Measurements from ENCODE around the gene GALNS. TPM values are rescaled to one million over a fixed set of nuclear protein-coding genes. Genes with fewer than 3 reads are reported as not detected.

Gene GALNS
- polyA plus RNA-seq, 2 of the 4 experiments (the other 2 are of a cell fraction), result 7.0 to 31.2 TPM

DNA sequence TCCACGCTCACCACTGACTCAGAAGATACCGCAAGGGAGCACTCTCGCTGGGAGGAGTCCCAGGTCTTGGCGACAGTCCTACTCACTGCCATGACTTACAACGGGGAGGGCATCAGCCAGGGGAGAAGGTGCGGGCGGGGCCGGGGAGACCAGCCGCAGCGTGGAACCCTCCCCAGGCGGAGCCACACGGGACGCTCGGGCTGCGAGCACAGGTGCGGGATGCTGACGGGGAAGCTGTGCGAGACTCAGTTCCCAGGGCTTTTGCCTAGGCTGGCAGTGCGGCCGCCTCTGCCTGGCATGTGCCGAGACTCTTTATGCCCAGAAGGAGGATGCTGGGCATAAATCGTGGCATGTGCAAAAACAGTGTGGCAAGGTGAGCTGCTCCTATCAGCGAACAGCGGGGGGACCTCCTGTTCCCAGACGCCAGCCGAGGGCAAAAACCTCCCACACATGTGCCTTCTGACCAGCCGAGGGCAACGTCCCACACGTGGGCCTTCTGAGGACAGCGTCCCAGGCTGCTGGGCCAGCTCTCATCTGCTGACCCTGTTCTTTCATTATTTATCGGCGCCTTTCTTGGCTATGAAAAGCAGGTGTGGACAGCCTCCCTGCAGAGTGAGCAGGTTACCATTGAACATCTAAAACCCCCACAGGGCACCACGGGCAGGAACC, 6.1 kb downstream of the GALNS start:
- TF ChIP-seq ZC3H11A (IDR thresholded peaks at IDR 0.05) (no peak), SMC3 (IDR thresholded peaks at IDR 0.05) (no peak), TP53 (CRISPR knock-in tag; IDR thresholded peaks at IDR 0.05) (no peak), RARB (CRISPR knock-in tag; IDR thresholded peaks at IDR 0.05) (no peak), EHF (CRISPR knock-in tag; IDR thresholded peaks at IDR 0.05) (no peak), EP300 (IDR thresholded peaks at IDR 0.05) (no peak), CBX2 (IDR thresholded peaks at IDR 0.05; ENCODE audit: borderline replicate concordance, low read depth) (no peak), FOSB (CRISPR knock-in tag; IDR thresholded peaks at IDR 0.05) (no peak), ELK1 (IDR thresholded peaks at IDR 0.05; ENCODE audit: low read depth, low read length) (no peak), CBX8 (IDR thresholded peaks at IDR 0.05) (no peak), PBX3 (IDR thresholded peaks at IDR 0.05) (no peak), JUNB (IDR thresholded peaks at IDR 0.05) (no peak), HOXA7 (CRISPR knock-in tag; IDR thresholded peaks at IDR 0.05) (no peak), EHMT2 (IDR thresholded peaks at IDR 0.05; ENCODE audit: low read depth) (no peak), USF2 (IDR thresholded peaks at IDR 0.05) (no peak)
- TF ChIP-seq, protein P1, sequence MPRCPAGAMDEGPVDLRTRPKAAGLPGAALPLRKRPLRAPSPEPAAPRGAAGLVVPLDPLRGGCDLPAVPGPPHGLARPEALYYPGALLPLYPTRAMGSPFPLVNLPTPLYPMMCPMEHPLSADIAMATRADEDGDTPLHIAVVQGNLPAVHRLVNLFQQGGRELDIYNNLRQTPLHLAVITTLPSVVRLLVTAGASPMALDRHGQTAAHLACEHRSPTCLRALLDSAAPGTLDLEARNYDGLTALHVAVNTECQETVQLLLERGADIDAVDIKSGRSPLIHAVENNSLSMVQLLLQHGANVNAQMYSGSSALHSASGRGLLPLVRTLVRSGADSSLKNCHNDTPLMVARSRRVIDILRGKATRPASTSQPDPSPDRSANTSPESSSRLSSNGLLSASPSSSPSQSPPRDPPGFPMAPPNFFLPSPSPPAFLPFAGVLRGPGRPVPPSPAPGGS (IDR thresholded peaks at IDR 0.05), result no peak
- POLR2A ChIA-PET, result interaction anchor here (1.5 kb wide), 1 partner anchor 39 kb away, joined by 3 read pairs; the partner anchor contains the start of gene APRT
- H3K4me1 ChIP-seq, result peaks cover 9% of the 10 kb centered on the region; the same call in 2 of the 3 replicates
- no peaks in the 10 kb centered on the region for H3K9me3 ChIP-seq
- H3K4me2 ChIP-seq, result no peak overlapping the region
- FAIRE-seq, result no peak
- H3K4me3 ChIP-seq, result no peak overlapping the region
- no peak overlapping the region for H3K27ac ChIP-seq
- CTCF ChIA-PET, result interaction anchor here (0.6 to 1.0 kb wide), 2 partner anchors 253 to 317 kb away, joined by 3 to 4 read pairs; no protein-coding TSS in a partner anchor
- DNase-seq (ENCODE audit: low read depth in 1 of 2, low spot score in 1 of 2), result no peak
- WGBS (ENCODE audit: missing lambda C conversion rate), result 93% methylated on average over 32 of the region's 33 CpGs
- no peak for ATAC-seq

DNA sequence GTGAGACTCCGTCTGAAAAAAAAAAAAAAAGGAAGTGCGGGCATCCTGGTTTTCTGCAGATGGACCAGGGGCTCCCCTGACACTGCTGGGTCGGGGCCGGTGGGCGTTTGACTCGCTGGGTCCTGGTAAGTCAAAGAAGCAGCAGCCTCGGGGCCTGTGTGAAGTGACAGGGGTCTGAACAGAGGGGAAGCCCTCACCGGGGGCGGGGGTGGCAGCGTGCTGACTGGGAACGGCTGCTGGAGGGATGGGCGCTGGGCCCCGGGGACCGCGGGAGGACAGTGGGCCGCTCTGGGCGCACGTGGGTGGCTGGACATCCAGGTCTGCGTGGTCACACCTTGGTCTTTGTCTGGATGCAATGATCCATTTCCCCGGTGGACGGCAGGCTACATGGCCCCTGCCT, 8.2 kb downstream of the GALNS start:
- no peaks in the 10 kb centered on the region for H3K9me3 ChIP-seq
- ChIA-PET CTCF (interaction anchor here (0.6 to 2.5 kb wide), 4 partner anchors 9 to 87 kb away, joined by 3 to 8 read pairs (median 3); no protein-coding TSS in a partner anchor), POLR2A (interaction anchor here (0.6 kb wide), 1 partner anchor 51 kb away, joined by 5 read pairs; no protein-coding TSS in a partner anchor)
- H3K27ac ChIP-seq, result no peak overlapping the region
- no peak overlapping the region for H3K4me2 ChIP-seq
- 88% methylated on average over 19 of the region's 21 CpGs for WGBS (ENCODE audit: missing lambda C conversion rate)
- DNase-seq (ENCODE audit: low read depth in 1 of 2, low spot score in 1 of 2), result no peak
- H3K4me3 ChIP-seq, result no peak overlapping the region
- no peak for FAIRE-seq
- no peaks in the 10 kb centered on the region for H3K4me1 ChIP-seq
- peak in 1 of 2 experiments; percentile 32; a peak in 1 of 6 replicates for ATAC-seq
- no peak for TF ChIP-seq CBX8 (IDR thresholded peaks at IDR 0.05)
- no peak for TF ChIP-seq MAZ (IDR thresholded peaks at IDR 0.05; ENCODE audit: borderline replicate concordance, low read depth, low read length)
- TF ChIP-seq BHLHE40 (IDR thresholded peaks at IDR 0.05; ENCODE audit: low read depth, low read length), result no peak
- no peak for TF ChIP-seq ZC3H11A (IDR thresholded peaks at IDR 0.05)
- TF ChIP-seq ELK1 (IDR thresholded peaks at IDR 0.05; ENCODE audit: low read depth, low read length), result no peak
- TF ChIP-seq E2F6 (IDR thresholded peaks at IDR 0.05; ENCODE audit: borderline replicate concordance, low read depth), result no peak
- no peak for TF ChIP-seq HOXA7 (CRISPR knock-in tag; IDR thresholded peaks at IDR 0.05)
- TF ChIP-seq HEYL (CRISPR knock-in tag; IDR thresholded peaks at IDR 0.05), result no peak
- no peak for TF ChIP-seq RFX5 (IDR thresholded peaks at IDR 0.05)
- TF ChIP-seq NPAS2 (CRISPR knock-in tag; IDR thresholded peaks at IDR 0.05; ENCODE audit: borderline replicate concordance), result no peak
- no peak for TF ChIP-seq JUNB (IDR thresholded peaks at IDR 0.05)
- TF ChIP-seq PBX3 (IDR thresholded peaks at IDR 0.05), result no peak
- TF ChIP-seq RARB (CRISPR knock-in tag; IDR thresholded peaks at IDR 0.05), result no peak
- no peak for TF ChIP-seq FOSB (CRISPR knock-in tag; IDR thresholded peaks at IDR 0.05)
- TF ChIP-seq GATA3 (IDR thresholded peaks at IDR 0.05; ENCODE audit: borderline replicate concordance), result no peak
- no peak for TF ChIP-seq MAFK (IDR thresholded peaks at IDR 0.05; ENCODE audit: partially characterized antibody)
